ENCODE measurements around the gene LUZP2. TPM values are rescaled to one million over a fixed set of nuclear protein-coding genes. Genes with fewer than 3 reads are reported as not detected.

LUZP2 gene
- total and polyA plus RNA-seq, 2 donors (not counting 1 experiment from before 2014, with no cell fraction given) = not detected

DNA sequence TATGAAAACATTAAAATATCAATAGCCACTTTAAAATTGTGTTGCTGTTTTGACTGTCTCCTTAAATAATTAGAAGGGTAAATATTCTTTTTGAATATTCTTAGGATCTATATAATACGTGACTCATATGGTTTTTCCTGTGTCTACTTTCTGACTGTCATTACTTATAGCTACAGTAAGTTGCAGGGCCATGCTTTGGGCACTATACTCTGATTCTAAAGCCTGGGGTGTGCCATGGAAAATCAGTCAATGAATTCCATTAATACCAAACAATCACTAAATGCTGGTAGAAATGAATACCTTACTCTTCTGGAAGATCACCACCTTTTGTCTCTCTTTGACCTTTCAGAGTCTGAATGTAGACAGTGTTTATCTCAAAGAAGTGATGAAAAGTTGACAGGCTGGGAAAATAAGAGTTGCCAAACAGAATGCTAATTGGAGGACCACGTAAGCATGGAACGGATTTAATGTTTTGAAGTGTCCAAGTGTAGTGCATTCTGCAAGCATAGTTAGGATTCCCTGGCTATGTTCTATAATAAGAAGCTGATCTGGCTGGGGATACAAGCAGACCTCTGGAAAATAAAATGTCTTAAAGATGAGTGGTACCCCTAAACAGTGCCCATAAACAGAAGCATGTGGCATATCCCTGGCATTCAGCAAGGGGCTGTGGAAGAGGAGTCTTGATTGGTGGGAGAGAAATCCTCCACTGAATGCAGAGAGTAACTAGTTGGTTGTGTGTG lies 16.8 kb downstream of the LUZP2 start:
- no peak for TF ChIP-seq EZH2 (IDR thresholded peaks at IDR 0.05; ENCODE audit: borderline replicate concordance, insufficient read depth, low read depth, low read length, poor library complexity, severe bottlenecking)
- TF ChIP-seq, protein P1, sequence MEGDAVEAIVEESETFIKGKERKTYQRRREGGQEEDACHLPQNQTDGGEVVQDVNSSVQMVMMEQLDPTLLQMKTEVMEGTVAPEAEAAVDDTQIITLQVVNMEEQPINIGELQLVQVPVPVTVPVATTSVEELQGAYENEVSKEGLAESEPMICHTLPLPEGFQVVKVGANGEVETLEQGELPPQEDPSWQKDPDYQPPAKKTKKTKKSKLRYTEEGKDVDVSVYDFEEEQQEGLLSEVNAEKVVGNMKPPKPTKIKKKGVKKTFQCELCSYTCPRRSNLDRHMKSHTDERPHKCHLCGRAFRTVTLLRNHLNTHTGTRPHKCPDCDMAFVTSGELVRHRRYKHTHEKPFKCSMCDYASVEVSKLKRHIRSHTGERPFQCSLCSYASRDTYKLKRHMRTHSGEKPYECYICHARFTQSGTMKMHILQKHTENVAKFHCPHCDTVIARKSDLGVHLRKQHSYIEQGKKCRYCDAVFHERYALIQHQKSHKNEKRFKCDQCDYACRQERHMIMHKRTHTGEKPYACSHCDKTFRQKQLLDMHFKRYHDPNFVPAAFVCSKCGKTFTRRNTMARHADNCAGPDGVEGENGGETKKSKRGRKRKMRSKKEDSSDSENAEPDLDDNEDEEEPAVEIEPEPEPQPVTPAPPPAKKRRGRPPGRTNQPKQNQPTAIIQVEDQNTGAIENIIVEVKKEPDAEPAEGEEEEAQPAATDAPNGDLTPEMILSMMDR (IDR thresholded peaks at IDR 0.05) = no peak
- H2AFZ ChIP-seq (ENCODE audit: insufficient read depth, low read depth, low read length, poor library complexity, severe bottlenecking) = no peak overlapping the region
- Mint-ChIP-seq H3K4me1 (no peaks in the 10 kb centered on the region), H3K27ac (no peak overlapping the region), H3K9me3 (ENCODE audit: insufficient read depth) (no peaks in the 10 kb centered on the region), H3K27me3 (no peaks in the 10 kb centered on the region), H3K4me3 (no peak overlapping the region)
- no peaks in the 10 kb centered on the region for H4K20me1 ChIP-seq (ENCODE audit: control insufficient read depth, insufficient read depth, low read length, poor library complexity, severe bottlenecking)
- ATAC-seq (ENCODE audit: low read depth) (no peak), DNase-seq (no peak)
- no peaks in the 10 kb centered on the region for H3K9me3 ChIP-seq (ENCODE audit: control extremely low read depth in 1 of 3, control insufficient read depth in 2 of 3, insufficient read depth in 1 of 3, low read length in 2 of 3)
- ChIA-PET CTCF (no interaction called here), POLR2A (no interaction called here)
- H3K4me1 ChIP-seq (ENCODE audit: control insufficient read depth in 2 of 2, insufficient read depth in 2 of 2, low read length in 2 of 2) = no peaks in the 10 kb centered on the region
- H3K4me2 ChIP-seq (replicated peaks; ENCODE audit: low read depth, low read length, poor library complexity, severe bottlenecking) = no peak overlapping the region
- H3K27me3 ChIP-seq (replicated peaks in 1 of 4; ENCODE audit: control extremely low read depth in 1 of 4, control insufficient read depth in 3 of 4, insufficient read depth in 4 of 4, low read length in 3 of 4) = no peaks in the 10 kb centered on the region
- intact Hi-C loops (cut with micrococcal nuclease) = no loop called here
- no peaks in the 10 kb centered on the region for H3K36me3 ChIP-seq (replicated peaks in 1 of 2; ENCODE audit: control extremely low read depth in 1 of 2, control insufficient read depth in 1 of 2, extremely low read depth in 1 of 2, insufficient read depth in 2 of 2, low read length in 1 of 2)
- 87% methylated on average over 2 of the region's 3 CpGs for WGBS (ENCODE audit: insufficient coverage)
- H3K27ac ChIP-seq (ENCODE audit: low read length in 2 of 2) = no peak overlapping the region
- no peak overlapping the region for H3K9ac ChIP-seq (ENCODE audit: low read length)
- H3K79me2 ChIP-seq (ENCODE audit: control insufficient read depth, insufficient read depth, low read length) = no peaks in the 10 kb centered on the region
- H3K4me3 ChIP-seq (ENCODE audit: control extremely low read depth in 1 of 5, extremely low read depth in 1 of 5, insufficient read depth in 1 of 5, low read depth in 2 of 5, low read length in 4 of 5) = no peak overlapping the region

DNA sequence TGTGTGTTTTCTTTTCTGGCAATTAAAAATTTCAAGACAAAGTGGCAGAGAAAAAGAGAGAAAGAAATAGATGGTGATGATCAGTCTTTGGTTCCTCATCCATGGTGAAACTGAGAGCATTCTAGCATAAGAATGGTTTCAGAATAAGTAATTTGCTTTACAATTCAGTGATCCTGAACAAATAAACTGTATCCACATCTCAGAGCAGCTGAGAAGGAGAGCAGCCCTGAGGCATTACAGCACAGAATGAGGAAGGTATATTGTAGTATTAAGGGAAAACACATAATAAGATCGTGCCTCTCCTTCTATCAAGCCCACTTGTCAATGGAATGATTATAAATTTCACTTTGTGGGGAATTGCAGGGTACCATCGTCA lies 17.4 kb downstream of the LUZP2 start:
- intact Hi-C loops (cut with micrococcal nuclease) = no loop called here
- WGBS (ENCODE audit: insufficient coverage) = no CpG with 5 or more reads among the region's 2 CpGs
- no peaks in the 10 kb centered on the region for H3K27me3 ChIP-seq (replicated peaks in 1 of 4; ENCODE audit: control extremely low read depth in 1 of 4, control insufficient read depth in 3 of 4, insufficient read depth in 4 of 4, low read length in 3 of 4)
- DNase-seq = no peak
- H3K27me3 Mint-ChIP-seq = no peaks in the 10 kb centered on the region
- no peaks in the 10 kb centered on the region for H3K36me3 ChIP-seq (replicated peaks in 1 of 2; ENCODE audit: control extremely low read depth in 1 of 2, control insufficient read depth in 1 of 2, extremely low read depth in 1 of 2, insufficient read depth in 2 of 2, low read length in 1 of 2)
- no peak for ATAC-seq (ENCODE audit: low read depth)
- H3K27ac ChIP-seq (ENCODE audit: low read length in 2 of 2) = no peak overlapping the region
- H3K79me2 ChIP-seq (ENCODE audit: control insufficient read depth, insufficient read depth, low read length) = no peaks in the 10 kb centered on the region
- no peak overlapping the region for H3K4me3 Mint-ChIP-seq
- H2AFZ ChIP-seq (ENCODE audit: insufficient read depth, low read depth, low read length, poor library complexity, severe bottlenecking) = no peak overlapping the region
- H3K27ac Mint-ChIP-seq = no peak overlapping the region
- no peak overlapping the region for H3K4me2 ChIP-seq (replicated peaks; ENCODE audit: low read depth, low read length, poor library complexity, severe bottlenecking)
- H3K4me3 ChIP-seq (ENCODE audit: control extremely low read depth in 1 of 5, extremely low read depth in 1 of 5, insufficient read depth in 1 of 5, low read depth in 2 of 5, low read length in 4 of 5) = no peak overlapping the region
- H3K4me1 Mint-ChIP-seq = no peaks in the 10 kb centered on the region
- no peak overlapping the region for H3K9ac ChIP-seq (ENCODE audit: low read length)
- no peaks in the 10 kb centered on the region for H4K20me1 ChIP-seq (ENCODE audit: control insufficient read depth, insufficient read depth, low read length, poor library complexity, severe bottlenecking)
- POLR2A ChIA-PET = no interaction called here
- CTCF ChIA-PET = no interaction called here
- no peaks in the 10 kb centered on the region for H3K9me3 ChIP-seq (ENCODE audit: control extremely low read depth in 1 of 3, control insufficient read depth in 2 of 3, insufficient read depth in 1 of 3, low read length in 2 of 3)
- TF ChIP-seq EZH2 (IDR thresholded peaks at IDR 0.05; ENCODE audit: borderline replicate concordance, insufficient read depth, low read depth, low read length, poor library complexity, severe bottlenecking) = no peak
- TF ChIP-seq, protein P1 (IDR thresholded peaks at IDR 0.05) = no peak
- no peaks in the 10 kb centered on the region for H3K4me1 ChIP-seq (ENCODE audit: control insufficient read depth in 2 of 2, insufficient read depth in 2 of 2, low read length in 2 of 2)
- H3K9me3 Mint-ChIP-seq (ENCODE audit: insufficient read depth) = no peaks in the 10 kb centered on the region
